NCI-H460 (cell line): ENCODE results near the gene SLC43A1. TPM values are rescaled to one million over a fixed set of nuclear protein-coding genes. Genes with fewer than 3 reads are reported as not detected.
A peak's percentile ranks its signal among the peaks of the same experiment; 100 is the strongest.

ENCODE experiments used
- DNase-seq: peaks from one replicate; pipeline ENCODE4 v3.0.0-alpha.2; 2016; ENCODE audit warnings: low read depth; ENCODE audit errors: extremely low read depth
- total RNA-seq: library from RNA; depleted of rRNA; stranded (reverse); fragments of >200 nt; shearing (Covaris generic); gene quantifications from 2 replicates; pipeline ENCODE4 v1.2.3, GENCODE V29; 2014

The SLC43A1 gene
- total RNA-seq, 1 experiment from 2014 or later, result 5.1 TPM

- DNase-seq, result peak; percentile 80
Observed at GRCh38 chr11:57499413-57499982, 16.0 kb downstream of the SLC43A1 start.

DNA sequence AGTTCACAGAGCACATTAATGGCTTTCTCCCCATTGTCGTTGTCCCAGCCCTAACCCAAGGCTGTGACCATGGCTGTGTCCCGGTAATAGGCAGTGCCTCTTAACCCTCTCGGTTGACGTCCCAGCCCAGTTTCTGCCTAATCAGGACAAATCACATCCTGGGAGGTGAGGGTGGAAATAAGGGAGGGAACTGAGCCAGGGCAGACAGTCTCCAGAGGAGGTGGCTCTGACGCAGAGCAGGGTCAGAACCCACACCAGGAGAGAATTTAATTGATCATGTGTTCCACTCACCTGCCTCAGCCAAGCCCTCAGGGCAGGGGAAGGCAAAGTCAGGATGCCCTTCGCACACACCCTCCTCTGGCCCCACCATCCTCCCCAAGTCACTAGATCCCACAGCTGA lies 17.0 kb downstream of the SLC43A1 start:
- no peak for DNase-seq

DNA sequence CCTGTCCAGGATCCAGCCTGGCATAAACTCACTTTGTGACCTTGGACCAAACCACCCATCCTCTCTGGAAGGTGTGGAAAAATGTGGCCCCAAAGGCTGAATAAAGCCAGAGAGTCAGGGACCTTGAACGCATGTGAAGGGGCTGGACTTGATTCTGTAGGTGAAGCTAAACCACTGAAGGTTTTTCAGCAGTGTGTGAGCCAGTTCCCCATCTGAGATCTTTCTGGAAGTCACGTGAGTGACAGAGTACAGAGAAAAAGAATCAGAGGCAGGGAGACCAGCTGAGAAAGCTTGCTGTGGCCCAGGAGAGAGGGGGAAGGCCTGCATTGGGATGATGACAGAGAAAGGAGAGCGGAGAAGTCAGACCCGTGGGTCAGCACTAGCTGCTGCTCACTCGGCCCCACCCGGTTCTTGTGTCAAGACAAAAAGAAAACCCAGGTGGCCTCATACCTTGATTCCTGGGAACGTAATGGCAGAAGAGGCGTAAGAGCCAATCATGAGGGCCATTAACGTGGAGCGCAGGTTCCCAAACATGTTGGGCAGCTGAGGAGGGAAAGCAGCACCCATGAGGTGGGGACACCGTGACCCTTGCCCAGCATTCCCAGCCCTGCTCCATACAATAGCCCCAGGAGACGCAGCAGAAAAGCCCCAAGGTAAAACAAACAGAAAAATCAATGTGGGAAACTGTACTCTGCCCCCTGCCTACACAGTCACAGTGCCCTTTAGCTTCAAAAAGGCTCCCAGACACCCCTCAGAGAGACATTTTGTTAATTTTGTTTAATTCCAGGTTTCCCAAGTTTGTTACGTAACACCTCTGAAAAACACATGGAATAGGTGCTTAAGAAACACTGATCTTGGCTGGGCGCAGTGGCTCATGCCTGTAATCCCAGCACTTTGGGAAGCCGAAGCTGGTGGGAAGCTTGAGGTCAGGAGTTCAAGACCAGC lies 17.9 kb downstream of the SLC43A1 start:
- no peak for DNase-seq

DNA sequence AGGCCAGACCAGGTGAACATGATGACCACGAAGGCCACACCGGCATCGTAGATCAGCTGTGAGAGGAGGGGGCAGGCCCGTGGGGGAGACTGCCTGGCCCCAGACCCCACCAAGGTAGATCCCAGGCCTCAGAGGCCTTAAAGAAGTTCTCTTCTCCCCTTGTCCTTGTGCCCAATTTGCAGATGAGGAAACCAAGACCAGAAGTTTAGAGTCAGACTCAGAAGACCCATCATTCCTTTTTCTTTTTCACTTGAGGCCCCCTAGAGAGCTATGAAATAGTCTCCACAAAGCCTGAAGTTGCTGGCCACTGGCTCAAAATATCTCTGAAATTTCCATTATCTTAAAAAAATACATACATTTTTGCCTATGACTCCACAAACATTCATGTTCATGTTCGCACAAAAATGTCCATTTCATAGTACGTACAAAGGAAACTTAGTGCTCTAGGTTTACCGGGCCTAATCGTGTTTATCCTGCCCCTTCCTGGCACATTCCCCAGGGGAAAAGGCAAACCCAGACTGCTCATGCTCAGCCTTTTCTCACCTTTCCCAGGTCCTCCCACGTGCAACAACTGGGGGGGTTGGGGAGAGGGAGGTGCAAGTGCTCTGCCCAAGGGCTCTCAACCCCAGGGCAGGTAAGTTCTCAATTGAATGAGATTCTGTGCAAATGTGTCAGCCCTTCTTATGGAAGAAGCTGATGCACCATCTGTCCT lies 19.2 kb downstream of the SLC43A1 start:
- no peak for DNase-seq

GRCh38 chr11:57493507-57494503 lies 21.7 kb downstream of the SLC43A1 start:
- no peak for DNase-seq

- no peak for DNase-seq
Observed at GRCh38 chr11:57491371-57492061, 24.0 kb downstream of the SLC43A1 start.

GRCh38 chr11:57490456-57491248 lies 24.9 kb downstream of the SLC43A1 start:
- DNase-seq, result no peak

GRCh38 chr11:57487920-57488659 lies 27.4 kb downstream of the SLC43A1 start:
- no peak for DNase-seq

DNA sequence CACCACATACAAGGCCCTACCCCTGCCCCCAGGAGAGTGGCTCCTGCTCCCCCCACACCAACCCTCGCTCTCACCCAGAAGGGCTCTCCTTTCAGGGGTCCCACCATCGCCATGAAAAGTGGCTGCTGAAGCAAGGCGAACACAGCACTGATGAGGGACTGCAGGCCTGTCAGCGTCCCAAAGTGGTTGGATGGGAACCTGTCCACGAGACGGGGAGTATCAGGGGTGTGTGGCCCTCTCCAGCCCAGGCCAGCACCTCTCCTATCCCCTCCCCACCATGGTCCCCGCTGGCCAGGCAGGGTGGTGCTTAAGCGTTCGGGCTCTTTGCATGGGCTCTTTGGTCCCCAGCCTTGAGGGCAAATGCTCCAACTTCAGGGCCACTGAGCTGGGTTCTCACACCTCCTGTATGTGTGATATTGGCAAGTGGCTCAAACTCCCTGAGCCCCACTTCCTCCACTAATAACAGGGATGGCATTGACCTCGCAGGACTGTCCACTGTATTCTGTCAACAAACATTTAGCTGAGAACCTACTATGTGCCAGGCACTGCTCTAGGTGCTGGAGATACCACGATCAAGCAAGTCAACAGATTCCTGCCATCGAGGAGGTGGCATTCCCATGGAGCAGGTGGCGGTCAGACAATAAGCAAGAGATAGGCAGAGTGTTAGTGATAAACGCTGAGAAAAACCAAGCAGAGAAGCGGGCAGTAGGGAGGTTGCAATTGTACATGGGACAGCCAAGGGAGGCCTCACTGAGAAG lies 28.3 kb downstream of the SLC43A1 start:
- DNase-seq, result no peak

GRCh38 chr11:57485217-57485990 lies 30.1 kb downstream of the SLC43A1 start:
- no peak for DNase-seq

- no peak for DNase-seq
Observed at GRCh38 chr11:57484141-57484710, 31.3 kb downstream of the SLC43A1 start.

DNA sequence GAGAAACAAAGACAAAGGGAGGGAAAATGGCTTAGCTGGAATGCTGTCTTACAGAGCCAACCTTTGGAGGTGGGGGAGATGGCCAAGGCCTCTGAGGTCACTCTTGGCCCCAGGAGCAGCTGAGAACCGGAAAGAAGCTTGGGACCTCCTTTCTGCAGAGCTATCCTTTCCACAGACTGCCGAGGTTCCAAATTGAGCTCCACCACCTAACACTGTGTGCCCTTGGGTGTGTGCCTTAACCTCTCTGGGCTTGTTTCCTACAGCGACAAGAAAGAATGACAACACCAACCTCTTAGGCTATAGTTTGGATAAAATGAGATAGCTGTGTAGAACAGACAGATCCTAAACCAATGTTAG lies 32.0 kb downstream of the SLC43A1 start:
- no peak for DNase-seq

GRCh38 chr11:57482782-57483561 lies 32.5 kb downstream of the SLC43A1 start:
- DNase-seq, result peak; percentile 22

GRCh38 chr11:57481915-57482781 lies 33.4 kb downstream of the SLC43A1 start:
- DNase-seq, result no peak

DNA sequence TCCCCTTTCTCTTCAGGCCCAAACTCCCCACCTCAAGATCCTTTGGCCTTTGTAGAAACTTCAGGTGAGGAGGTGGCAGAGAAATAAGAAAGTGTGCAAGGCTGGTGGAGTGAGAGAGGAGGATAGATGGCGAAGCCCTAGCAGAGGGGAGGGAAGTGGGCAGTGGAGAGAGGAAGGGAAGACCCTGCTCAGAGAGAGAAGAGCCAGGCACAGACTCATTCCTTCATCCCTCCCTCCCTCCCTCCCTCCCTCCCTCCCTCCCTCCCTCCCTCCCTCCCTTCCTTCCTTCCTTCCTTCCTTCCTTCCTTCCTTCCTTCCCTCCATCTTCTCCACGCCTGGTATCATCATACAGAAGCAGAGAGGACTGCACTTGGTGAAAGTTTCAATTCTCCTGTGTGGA lies 34.2 kb downstream of the SLC43A1 start:
- DNase-seq, result no peak
